HG02571 (cell line): ENCODE data around the gene GLUL.

Experiments
- ATAC-seq: cut with Tn5 transposase; IDR thresholded peaks from one replicate; pipeline ENCODE4 v1.9.1; 2021; ENCODE audit warnings: mild to moderate bottlenecking, moderate library complexity; ENCODE audit not compliant: unreplicated experiment

Gene GLUL

DNA sequence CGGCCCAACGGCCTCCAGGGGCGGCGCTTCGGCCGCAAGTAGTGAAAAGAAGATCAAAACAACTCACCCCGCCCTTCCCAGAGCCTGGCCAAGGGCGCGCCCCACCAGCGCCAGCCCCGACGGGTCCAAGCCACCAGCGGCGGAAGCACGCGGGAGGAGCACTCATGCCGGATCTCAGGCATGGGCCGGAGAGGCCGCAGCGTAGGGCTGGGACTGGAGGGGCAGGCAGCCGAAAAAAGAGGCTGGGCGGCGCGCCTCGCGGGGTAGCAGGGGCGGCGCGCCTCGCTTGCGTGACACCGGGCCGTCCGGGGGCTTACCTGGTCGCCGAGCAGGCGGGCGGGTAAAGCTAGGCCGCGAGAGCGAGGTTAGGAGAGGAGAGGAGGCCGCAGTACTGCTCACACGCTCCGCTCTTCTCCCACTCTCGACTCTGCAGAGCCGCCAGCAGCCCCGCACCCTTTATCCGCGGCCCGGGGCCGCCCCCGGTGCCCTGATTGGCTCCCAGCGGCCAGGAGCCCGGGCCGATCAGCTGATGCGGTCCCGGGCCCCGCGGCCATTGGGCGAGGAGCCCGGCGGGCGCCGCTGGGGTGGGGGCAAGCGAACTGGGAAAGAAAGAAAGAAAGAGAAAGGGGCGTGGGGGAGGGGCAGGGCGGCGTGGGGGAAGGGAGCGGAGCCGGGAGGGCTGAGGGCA lies at the start of gene GLUL:
TSS of gene GLUL (minus strand) at position 429 of the 688 bp plus-strand sequence. CDS start 3,053 bp downstream, outside the sequence.
- ATAC-seq = peak; percentile 73

DNA sequence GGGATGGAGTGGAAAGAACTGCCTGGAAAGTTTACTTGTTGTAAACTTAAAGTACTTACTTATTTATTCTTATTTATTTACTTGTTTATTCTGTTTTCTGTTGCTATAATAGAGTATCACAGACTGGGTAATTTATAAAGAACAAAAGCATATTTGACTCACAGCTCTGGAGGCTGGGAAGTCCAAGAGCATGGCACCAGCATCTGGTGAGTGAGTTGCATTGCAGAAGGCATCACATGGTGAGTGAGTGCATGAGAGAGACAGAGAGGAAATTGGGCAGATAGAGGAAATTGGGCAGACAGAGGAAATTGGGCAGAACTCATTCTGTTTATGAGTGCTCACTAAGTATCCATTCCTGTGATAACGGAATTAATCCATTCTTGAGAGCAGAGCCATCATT lies 46.7 kb upstream of the GLUL start:
- ATAC-seq = no peak

DNA sequence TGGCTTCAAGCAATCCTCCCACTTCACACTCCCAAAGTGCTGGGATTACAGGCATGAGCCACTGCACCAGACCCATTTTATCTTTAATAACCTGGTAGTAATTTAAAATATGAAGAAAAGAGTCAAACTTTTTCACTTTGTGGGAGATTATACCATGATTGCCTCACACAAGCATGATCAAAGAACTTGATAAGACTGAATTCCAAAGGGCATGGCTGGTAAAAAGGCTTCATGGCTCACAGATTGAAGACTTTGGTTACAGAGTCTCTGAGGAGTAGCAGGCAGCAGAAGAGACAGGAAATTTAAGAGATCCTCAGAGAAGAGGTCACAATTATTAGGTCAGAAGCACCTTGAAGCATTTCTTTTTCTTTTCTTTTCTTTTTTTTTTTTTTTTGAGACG lies 42.0 kb upstream of the GLUL start:
- ATAC-seq = no peak

DNA sequence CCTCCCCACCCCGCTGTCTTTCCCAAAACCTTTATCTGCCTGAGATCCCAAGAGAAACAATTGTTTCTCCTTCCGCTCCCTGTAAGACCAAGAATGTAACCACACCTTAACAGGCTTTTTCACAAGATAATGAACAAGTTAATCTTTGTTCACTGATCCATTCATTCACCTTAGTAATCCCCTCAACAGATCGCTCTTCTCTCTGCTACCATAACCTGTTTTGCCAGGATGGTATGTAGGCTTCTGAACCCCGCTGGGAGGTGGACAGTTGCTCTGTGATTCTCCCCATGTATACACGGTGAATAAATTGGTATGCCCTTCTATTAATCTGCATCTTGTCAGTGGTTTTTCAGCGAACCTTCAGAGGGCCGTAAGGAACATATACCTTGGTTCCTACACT lies 39.7 kb upstream of the GLUL start:
- ATAC-seq = no peak

DNA sequence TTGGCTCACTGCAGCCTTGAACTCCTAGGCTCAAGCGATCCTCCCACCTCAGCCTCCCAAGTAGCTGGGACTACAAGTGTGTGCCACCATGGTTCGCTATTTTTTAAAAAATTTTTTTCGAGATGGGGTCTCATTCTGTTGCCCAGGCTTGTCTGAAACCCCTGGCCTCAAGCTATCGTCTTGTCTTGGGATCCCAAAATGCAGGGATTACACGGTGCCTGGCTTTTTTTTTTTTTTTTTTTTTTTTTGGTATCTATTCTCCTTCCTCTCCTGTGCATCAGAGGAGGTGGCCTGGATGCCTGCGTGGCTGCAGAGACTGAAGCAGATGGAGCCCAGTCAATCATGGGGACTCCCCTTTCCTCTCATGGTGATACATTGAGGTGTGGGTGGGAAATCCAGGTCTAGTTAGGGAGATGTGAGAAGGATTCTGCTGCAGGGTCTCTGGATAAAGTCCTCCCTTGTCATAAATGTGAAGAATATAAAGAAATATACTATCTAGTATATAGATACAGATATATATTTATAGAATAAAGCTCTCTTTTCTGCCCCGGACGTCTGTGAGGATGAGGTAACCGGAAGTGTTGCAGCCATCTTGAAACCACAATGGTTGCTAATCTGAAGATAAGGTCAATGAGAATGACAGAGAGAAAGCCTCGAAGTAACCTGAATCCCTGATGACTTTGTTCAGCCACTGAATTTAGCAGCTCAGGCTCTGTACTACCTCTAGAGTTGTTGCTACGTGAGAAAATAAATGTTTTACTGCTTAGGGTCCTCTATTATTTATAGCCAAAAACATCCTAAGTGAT lies 38.9 kb upstream of the GLUL start:
- no peak for ATAC-seq

DNA sequence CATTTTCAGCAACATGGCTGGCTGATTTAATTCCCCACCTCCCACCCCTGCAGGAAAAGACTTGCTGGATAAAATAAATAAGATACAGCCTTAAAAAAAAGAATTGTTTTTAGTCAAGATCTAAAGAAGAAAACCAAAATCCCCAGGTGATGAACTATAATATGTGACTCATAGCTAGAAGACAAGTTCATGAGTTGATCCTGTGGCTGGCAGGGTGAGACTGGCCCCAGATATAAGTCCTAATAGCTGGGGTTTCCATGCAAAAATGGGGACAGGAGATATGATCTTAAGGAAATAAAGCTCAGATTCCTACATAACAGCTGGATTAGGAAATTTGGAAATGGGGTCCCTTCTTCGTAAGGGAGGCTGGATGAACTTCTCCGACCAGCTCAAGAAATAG lies 36.5 kb upstream of the GLUL start:
- no peak for ATAC-seq

DNA sequence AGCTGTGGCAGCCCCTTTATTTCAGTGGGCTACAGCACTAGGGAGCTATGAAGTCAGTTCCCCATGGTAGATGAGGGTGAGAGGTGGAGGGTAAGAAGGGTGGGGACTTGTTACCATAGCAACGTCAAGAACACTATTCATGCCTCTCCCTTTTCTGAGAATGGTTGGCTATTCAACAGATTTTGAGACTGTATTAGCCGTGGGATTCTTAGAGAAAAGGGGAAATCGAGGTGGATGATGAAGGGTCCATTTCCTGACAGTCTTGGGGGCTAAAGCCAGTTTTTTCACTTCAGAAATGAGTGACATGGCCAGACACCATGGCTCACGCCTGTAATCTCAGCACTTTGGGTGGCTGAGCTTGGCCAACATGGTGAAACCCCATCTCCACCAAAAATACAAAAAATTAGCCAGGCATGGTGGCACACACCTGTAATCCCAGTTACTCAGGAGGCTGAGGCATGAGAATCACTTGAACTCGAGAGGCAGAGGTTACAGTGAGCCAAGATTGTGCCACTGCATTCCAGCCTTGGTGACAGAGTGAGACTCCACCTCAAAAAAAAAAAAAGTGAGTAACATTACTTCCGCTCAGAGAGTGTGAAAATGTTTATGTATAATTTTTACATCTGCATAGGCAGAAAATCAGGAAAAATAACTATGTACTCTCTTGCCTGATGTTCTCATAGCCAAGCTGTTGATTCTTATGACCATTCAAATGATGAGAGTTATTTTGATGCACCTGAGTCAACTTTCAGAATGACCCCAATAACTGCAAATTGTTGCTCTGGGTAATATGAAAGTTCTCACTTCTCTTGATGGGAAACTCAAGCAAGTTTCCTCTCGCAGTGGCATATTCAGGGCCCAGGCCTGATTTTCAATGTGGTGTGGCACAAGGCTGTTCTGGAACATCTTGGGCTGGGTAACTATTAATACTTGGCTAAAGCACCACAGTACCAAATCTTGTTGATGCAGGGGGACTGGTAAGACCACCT lies 35.1 kb upstream of the GLUL start:
- peak; percentile 61 for ATAC-seq

DNA sequence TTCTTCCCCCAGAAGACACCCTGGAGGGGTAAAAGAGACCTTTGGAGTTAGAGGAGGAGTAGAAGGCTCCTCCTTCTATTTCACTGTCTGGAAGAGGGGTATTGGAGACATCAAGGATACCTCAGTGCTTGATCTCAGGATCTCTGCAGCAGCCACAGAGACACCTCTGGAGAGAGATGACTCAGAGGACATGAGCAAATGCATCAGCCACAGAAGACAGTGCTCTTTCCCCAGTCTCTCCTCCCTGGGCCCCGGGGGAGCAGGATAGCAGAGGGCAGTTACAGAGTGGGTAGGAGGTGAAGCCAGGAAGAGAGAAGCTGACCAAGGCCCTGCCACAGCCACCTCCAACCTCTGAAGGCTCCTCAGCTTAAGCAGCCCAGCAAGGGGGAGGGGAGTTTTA lies 24.2 kb upstream of the GLUL start:
- ATAC-seq = no peak

DNA sequence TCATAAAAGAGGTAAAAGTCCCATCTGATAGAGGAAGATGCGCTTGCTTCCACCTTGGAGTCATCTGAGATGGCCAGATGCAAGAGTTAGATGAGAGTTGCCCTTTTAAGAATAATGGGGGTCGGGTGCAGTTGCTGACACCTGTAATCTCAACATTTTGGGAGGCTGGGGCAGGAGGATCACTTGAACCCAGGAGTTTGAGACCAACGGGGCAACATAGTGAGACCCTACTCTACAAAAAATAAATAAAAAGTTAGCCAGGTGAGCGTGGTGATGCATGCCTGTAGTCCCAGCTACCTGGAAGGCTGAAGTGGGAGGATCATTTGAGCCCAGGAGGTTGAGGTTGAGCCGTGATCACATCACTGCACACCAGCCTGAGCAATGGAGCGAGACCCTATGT lies 22.4 kb upstream of the GLUL start:
- no peak for ATAC-seq

DNA sequence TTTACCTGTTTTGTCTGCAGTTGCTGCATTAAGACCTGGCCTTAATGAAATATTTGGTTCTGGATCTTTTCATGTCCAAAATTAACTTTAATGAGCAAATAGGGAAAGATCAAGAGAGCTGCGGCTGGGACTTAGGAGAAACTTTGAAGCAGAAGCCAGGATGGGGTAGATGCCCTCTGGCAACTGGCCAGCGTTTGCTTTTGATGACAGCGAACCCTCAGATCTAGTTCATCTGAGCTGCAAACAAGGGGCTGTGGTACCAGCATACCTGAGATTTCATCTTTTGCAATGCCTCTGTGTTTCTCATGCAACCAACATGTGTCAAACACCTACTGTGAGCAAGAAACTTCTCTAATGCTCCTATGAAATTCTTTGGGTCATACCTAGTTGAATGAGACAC lies 21.9 kb upstream of the GLUL start:
- no peak for ATAC-seq

DNA sequence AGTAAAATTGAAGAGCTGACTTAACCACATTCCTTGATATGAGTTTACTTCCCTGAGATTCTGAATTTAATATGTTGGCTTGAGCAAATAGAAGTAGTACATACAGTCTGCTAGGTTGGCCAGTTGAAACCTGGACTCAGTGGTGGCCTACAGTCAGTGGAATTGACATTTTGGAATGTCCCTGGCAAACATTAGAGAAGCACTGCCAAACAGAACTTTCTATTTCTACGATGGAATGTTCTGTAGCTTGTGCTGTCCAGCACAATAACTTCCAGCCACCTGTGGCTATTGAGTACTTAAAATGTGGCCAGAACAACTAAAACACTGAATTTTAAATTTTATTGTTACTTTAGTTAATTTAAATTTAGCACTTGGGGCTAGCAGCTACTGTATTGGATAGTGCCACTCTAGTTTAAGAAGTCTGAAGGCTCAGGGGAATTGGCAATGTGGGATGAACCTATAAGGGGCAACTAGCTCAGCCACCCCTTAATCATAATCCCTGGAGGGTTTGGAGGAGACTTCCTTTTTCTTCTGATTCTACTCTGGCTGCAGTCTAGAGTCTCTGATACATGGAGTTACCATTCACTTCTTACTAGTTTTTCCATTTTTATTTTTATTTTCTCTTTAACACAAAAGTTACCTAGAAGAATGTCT lies 19.2 kb upstream of the GLUL start:
- ATAC-seq = no peak

DNA sequence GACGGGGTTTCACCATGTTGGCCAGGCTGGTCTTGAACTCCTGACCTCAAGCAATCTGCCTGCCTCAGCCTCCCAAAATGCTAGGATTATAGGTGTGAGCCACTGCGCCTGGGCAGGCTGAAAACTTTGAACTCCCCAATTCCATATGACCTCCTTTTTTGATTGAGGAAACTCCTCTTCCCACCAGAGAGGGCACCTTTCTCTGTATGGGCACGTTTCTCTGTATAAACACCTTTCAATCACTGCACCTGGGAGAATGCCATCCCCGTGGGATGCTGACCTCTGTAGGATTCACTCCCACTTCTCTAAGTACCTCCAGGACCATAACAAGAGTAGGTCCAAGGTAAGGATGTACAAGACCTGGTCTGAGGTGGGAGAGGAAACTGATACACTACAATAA lies 18.5 kb upstream of the GLUL start:
- no peak for ATAC-seq

DNA sequence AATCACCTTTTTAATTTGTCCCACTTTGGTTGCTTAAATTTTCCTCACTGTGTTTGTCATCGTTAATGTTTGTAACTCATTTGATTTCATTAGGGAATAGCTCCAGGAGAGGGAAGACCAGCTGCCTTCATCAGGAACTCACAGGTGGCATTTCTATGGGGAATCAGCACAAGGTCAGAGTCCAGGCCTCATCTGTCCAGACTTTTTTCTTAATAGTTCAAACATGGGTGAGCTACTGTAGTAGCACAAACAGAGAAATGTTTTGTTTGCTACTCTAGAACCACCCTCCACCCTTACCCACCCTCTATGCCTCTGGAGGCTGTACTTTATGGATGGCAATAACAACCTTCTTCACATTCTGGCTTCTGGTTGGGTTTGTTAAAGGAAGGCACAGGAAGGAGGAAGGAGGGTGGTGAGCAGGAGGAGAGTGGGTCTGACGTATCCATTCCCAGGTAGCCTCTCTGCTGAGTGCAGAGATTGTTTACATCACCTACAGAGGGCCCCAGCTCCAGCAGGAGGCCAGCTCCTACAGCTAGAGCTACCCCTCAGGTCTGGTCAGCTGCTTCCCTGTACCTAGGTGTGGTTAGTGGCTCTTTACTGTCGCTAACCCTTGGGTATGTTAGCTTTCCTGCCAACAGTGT lies 17.0 kb upstream of the GLUL start:
- ATAC-seq = no peak

DNA sequence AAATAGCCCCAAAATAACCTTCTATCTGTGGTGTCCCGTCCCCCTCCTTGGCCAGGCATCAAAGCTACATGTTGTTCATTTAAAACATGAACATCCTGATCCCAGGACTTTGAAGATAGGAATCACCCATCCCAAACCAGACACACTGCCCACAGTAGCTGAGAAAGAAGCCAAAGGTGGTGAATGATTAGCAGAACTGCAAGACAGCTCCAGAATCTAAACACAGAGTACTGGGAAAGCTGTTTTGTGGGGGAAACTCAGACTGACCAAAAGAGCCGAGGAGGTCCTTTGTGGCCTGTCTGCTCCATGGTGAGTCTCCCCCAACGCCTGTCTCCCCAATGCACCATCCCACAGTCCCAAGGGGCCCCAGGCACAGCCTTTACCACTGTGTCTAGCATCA lies 16.1 kb upstream of the GLUL start:
- no peak for ATAC-seq

DNA sequence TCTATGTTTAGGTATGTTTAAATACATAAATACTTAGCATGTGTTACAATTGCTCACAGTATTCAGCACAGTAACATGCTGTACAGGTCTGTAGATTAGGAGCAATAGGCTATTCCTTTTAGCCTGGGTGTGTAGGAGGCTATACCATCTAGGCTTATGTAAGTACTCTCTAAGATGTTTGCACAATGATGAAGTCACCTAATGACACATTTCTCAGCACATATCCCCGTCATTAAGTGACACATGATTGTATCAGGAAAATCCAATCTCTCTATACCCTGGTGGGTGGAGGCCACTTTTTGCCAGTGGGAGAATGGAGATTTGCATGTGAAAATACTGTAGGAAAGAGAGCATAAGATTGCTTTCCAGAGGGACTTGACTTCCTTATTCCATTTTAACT lies 14.4 kb upstream of the GLUL start:
- no peak for ATAC-seq

DNA sequence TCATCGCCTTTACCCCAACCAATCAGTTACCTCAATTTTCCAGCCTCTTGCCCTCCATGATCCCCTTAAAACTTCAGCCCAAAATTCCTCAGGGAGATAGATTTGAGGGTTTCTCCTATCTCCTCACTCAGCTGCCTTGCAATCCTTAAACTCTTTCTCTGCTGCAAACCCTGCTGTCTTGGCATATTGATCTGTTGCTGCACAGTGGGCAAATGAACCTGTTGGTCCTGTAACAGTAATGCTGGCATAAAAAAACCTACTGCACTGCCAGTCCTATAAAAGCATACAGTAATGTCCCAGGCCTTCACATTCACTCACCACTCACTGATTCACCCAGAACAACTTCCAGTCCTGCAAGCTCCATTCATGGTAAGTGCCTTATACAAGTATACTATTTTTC lies 14.0 kb upstream of the GLUL start:
- ATAC-seq = no peak

DNA sequence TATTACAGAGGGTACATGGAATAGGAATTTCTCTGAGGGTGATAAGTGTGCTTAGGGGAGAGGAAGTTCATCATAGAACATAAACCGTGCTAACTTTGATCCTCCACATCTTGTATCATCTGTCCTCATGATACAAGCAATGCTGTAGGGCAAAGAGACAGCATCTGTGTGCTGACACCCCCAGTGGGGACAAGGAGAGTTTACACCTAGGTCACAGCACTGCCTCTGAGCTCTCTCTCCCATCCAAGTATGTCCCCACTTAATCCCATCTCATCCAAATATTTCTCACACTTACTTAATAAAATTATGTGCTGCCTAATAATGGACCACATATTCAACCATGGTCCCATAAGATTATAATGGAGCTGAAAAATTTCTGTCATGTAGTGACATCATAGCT lies 13.2 kb upstream of the GLUL start:
- no peak for ATAC-seq

DNA sequence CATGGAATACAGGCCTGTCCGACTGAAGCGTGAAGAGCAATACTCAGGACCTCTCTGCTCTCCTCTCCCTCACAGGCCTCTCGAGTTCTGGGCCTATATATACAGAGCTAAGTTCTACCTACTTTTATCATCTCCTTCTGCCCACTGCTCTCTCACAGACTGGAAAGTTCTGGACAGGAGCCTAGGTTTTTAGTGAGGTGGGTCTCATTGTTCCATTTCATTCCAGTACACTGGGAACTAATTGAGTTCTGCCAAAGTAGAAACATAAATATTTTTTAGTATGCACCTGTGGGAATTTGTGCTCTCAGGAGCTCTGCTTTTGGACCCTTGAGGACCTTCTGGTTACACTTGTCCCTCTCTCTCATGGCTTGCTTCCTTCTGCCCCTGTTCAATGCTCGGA lies 9.0 kb upstream of the GLUL start, which contains the start of gene TEDDM1:
TSS of gene TEDDM1 (minus strand) at position 101 of the 400 bp plus-strand sequence. CDS start 182 bp downstream, outside the sequence.
- no peak for ATAC-seq

DNA sequence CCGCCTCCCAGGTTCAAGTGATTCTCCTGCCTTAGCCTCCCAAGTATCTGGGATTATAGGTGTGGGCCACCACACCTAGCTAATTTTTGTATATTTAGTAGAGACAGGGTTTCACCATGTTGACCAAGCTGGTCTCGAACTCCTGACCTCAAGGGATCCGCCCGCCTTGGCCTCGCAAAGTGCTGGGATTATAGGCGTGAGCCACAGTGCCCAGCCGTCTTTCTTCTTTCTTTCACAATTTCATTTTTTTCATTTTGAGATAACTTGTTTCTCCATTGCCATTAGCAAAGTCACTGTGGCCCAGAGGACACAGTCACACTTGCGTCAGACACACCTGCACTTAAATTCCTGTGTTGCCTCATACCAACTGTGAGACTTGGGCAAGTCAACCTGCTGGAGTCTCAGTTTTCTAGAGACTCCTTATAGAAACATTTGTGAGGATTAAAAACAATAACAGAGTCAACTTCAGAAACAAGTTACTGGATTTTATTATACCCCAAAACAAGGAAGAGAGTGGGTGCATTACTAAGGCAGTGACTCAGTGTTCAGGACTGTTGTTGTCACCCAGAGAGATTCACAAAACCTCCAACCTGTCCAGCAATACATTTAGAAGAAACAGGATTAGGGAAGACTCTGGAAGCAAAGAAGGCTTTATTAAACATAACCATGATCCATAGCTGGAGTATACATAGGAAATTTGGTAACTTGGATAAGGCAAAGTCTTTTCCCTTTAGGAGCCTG lies 6.2 kb upstream of the GLUL start:
- no peak for ATAC-seq

DNA sequence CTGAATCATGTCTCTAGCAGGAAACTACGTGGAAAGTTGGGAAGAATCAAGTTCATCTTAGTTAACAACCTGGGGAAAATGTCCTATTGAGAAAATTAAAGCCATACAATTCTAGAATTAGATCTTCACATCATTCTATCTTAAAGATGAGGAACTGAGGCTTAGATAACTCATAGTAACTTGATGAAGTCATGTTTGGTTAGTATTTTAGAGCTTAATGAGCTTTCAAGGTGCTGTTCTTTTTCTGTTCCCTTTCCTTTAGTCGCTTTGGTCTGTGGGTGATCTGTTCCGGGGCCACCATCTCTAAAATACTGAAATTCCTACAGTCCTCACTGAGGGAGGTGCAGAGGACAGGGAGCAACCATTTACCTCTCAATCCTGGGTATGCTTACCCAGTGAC lies 4.3 kb upstream of the GLUL start:
- ATAC-seq = no peak
